Measurements from ENCODE around the gene ZNF837. TPM values are rescaled to one million over a fixed set of nuclear protein-coding genes. Genes with fewer than 3 reads are reported as not detected.

ZNF837 gene
- total and polyA plus RNA-seq, 2 donors (not counting 1 experiment from before 2014, with no cell fraction given): 4.2 to 4.9 TPM

- Histone ChIP-seq H4K20me1 (ENCODE audit: control insufficient read depth, insufficient read depth, low read length, poor library complexity, severe bottlenecking) (peaks cover 6% of the 10 kb centered on the region), H3K4me2 (replicated peaks; ENCODE audit: low read depth, low read length, poor library complexity, severe bottlenecking) (peak overlapping the region; percentile 41), H3K9me3 (ENCODE audit: control extremely low read depth in 1 of 3, control insufficient read depth in 2 of 3, insufficient read depth in 1 of 3, low read length in 2 of 3) (peaks cover 0 to 5% (median 0%) of the 10 kb centered on the region in 3 donors), H3K9ac (ENCODE audit: low read length) (no peak overlapping the region), H3K79me2 (ENCODE audit: control insufficient read depth, insufficient read depth, low read length) (peaks cover 11% of the 10 kb centered on the region), H3K27ac (ENCODE audit: low read length in 2 of 2) (no peak overlapping the region), H3K4me1 (ENCODE audit: control insufficient read depth in 2 of 2, insufficient read depth in 2 of 2, low read length in 2 of 2) (peaks cover 18 to 33% of the 10 kb centered on the region in 2 donors), H3K4me3 (ENCODE audit: control extremely low read depth in 1 of 5, extremely low read depth in 1 of 5, insufficient read depth in 1 of 5, low read depth in 2 of 5, low read length in 4 of 5) (no peak overlapping the region), H3K36me3 (replicated peaks in 1 of 2; ENCODE audit: control extremely low read depth in 1 of 2, control insufficient read depth in 1 of 2, extremely low read depth in 1 of 2, insufficient read depth in 2 of 2, low read length in 1 of 2) (no peaks in the 10 kb centered on the region), H3K27me3 (replicated peaks in 1 of 4; ENCODE audit: control extremely low read depth in 1 of 4, control insufficient read depth in 3 of 4, insufficient read depth in 4 of 4, low read length in 3 of 4) (no peaks in the 10 kb centered on the region), H2AFZ (ENCODE audit: insufficient read depth, low read depth, low read length, poor library complexity, severe bottlenecking) (no peak overlapping the region)
- Mint-ChIP-seq H3K4me1 (peaks cover 31% of the 10 kb centered on the region), H3K4me3 (peak overlapping the region; percentile 41), H3K27me3 (no peaks in the 10 kb centered on the region), H3K27ac (no peak overlapping the region), H3K9me3 (ENCODE audit: insufficient read depth) (no peaks in the 10 kb centered on the region)
- intact Hi-C loops (cut with micrococcal nuclease): no loop called here
- no peak for ATAC-seq (ENCODE audit: low read depth)
- TF ChIP-seq CTCF (IDR thresholded peaks at IDR 0.05) (no peak), EZH2 (IDR thresholded peaks at IDR 0.05; ENCODE audit: borderline replicate concordance, insufficient read depth, low read depth, low read length, poor library complexity, severe bottlenecking) (no peak)
- CTCF ChIA-PET: interaction anchor here (1.8 kb wide), 1 partner anchor 11 kb away, joined by 4 read pairs; the partner anchor contains the start of gene ZNF497
- WGBS (ENCODE audit: insufficient coverage): 91% methylated on average over 34 of the region's 34 CpGs
- DNase-seq: peak; percentile 9
- POLR2A ChIA-PET: no interaction called here
These were observed 29.8 kb downstream of the ZNF837 start for GRCh38 chr19:58350871-58351557.
